Measurements from ENCODE around the gene NT5M.

NT5M gene

GRCh38 chr17:17353625-17354484, 50.7 kb downstream of the NT5M start:
- no peak for TF ChIP-seq CTCF (IDR thresholded peaks at IDR 0.05; ENCODE audit: borderline replicate concordance, control extremely low read depth, extremely low read depth, insufficient read depth, missing control alignments)
- in situ Hi-C loops (cut with MboI; ENCODE audit: low sequenced_read_pairs, unreplicated experiment) = no loop called here
- DNase-seq (ENCODE audit: low spot score) = peak; percentile 28

- peak; percentile 89 for TF ChIP-seq CTCF (IDR thresholded peaks at IDR 0.05; ENCODE audit: borderline replicate concordance, control extremely low read depth, extremely low read depth, insufficient read depth, missing control alignments)
- DNase-seq (ENCODE audit: low spot score) = peak; percentile 90
- in situ Hi-C loops (cut with MboI; ENCODE audit: low sequenced_read_pairs, unreplicated experiment) = loop anchor here (5.0 kb wide), 1 partner anchor 288 kb away; no protein-coding TSS in a partner anchor
These were observed 51.6 kb downstream of the NT5M start for GRCh38 chr17:17354560-17355349.

- peak; percentile 26 for DNase-seq (ENCODE audit: low spot score)
- in situ Hi-C loops (cut with MboI; ENCODE audit: low sequenced_read_pairs, unreplicated experiment) = loop anchor here (5.0 kb wide), 1 partner anchor 287 kb away; no protein-coding TSS in a partner anchor
- no peak for TF ChIP-seq CTCF (IDR thresholded peaks at IDR 0.05; ENCODE audit: borderline replicate concordance, control extremely low read depth, extremely low read depth, insufficient read depth, missing control alignments)
These were observed 52.3 kb downstream of the NT5M start for GRCh38 chr17:17355426-17355825.

GRCh38 chr17:17356149-17356930, 53.2 kb downstream of the NT5M start:
- in situ Hi-C loops (cut with MboI; ENCODE audit: low sequenced_read_pairs, unreplicated experiment) = loop anchor here (5.0 kb wide), 1 partner anchor 286 kb away; no protein-coding TSS in a partner anchor
- DNase-seq (ENCODE audit: low spot score) = peak; percentile 88
- TF ChIP-seq CTCF (IDR thresholded peaks at IDR 0.05; ENCODE audit: borderline replicate concordance, control extremely low read depth, extremely low read depth, insufficient read depth, missing control alignments) = peak; percentile 97

GRCh38 chr17:17356931-17357270, 53.7 kb downstream of the NT5M start:
- TF ChIP-seq CTCF (IDR thresholded peaks at IDR 0.05; ENCODE audit: borderline replicate concordance, control extremely low read depth, extremely low read depth, insufficient read depth, missing control alignments) = no peak
- no peak for DNase-seq (ENCODE audit: low spot score)
- in situ Hi-C loops (cut with MboI; ENCODE audit: low sequenced_read_pairs, unreplicated experiment) = loop anchor here (5.0 kb wide), 1 partner anchor 285 kb away; no protein-coding TSS in a partner anchor

All from GM13976 (cell line).